Lower leg skin (tissue), 3 donors: ENCODE results near the gene MGLL.

Experiments
- POLR2A ChIP-seq, 2 donors: fragments of 450-650 bp; IDR thresholded peaks; one replicate each; pipeline ENCODE4 v1.6.1; 2016 to 2017; ENCODE audit warnings: antibody characterized with exemption in 2 of 2, mild to moderate bottlenecking in 1 of 2, moderate library complexity in 1 of 2
- TF ChIP-seq, protein P1 (sequence below), 3 donors: fragments of 450-650 bp; IDR thresholded peaks; one replicate each; pipeline ENCODE4 v1.5.1; 2016; ENCODE audit warnings: antibody characterized with exemption in 3 of 3, mild to moderate bottlenecking in 3 of 3, moderate library complexity in 2 of 3

DNA sequence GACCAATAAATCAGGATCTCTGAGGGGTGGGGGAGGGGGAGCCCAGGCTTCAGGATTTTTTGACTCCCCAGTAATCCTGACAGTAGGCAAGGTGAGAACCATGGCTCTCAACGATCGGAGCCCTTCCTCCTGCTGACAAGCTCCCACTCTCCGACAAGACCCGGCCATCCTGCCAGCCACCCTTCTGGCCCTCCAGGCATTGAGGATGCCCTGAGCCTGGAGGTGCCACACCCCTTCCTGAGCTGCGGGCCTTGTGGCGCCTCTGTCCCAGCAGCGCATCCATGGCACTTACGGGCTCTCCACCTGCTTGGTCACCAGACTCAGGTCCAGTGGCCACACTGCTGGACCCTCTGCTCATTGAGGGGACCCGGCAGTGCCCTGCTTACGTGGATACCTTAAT, 46.0 kb downstream of the MGLL start:
- TF ChIP-seq POLR2A (IDR thresholded peaks at IDR 0.05) = no peak
- TF ChIP-seq, protein P1, sequence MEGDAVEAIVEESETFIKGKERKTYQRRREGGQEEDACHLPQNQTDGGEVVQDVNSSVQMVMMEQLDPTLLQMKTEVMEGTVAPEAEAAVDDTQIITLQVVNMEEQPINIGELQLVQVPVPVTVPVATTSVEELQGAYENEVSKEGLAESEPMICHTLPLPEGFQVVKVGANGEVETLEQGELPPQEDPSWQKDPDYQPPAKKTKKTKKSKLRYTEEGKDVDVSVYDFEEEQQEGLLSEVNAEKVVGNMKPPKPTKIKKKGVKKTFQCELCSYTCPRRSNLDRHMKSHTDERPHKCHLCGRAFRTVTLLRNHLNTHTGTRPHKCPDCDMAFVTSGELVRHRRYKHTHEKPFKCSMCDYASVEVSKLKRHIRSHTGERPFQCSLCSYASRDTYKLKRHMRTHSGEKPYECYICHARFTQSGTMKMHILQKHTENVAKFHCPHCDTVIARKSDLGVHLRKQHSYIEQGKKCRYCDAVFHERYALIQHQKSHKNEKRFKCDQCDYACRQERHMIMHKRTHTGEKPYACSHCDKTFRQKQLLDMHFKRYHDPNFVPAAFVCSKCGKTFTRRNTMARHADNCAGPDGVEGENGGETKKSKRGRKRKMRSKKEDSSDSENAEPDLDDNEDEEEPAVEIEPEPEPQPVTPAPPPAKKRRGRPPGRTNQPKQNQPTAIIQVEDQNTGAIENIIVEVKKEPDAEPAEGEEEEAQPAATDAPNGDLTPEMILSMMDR (IDR thresholded peaks at IDR 0.05) = no peak
